C4-2B (cell line): Measurements from ENCODE around the gene TFDP1.

ENCODE experiments used
- H3K27ac ChIP-seq: fragments of 450-650 bp; 2 replicates; pipeline ENCODE4 v1.5.1; 2017
- CTCF ChIP-seq: fragments of 450-650 bp; conservative IDR thresholded peaks from 2 replicates; pipeline ENCODE4 v1.5.1; 2017; ENCODE audit warnings: mild to moderate bottlenecking
- ZFX ChIP-seq: fragments of 450-650 bp; IDR thresholded peaks from 2 replicates; pipeline ENCODE4 v1.6.1; 2017

Gene TFDP1

GRCh38 chr13:113595131-113595530 is 10.6 kb downstream of the TFDP1 start:
- no peak for TF ChIP-seq CTCF
- no peak for TF ChIP-seq ZFX
- no peak overlapping the region for H3K27ac ChIP-seq

- TF ChIP-seq CTCF (no peak), ZFX (no peak)
- no peak overlapping the region for H3K27ac ChIP-seq
Observed at GRCh38 chr13:113596321-113597200, 12.0 kb downstream of the TFDP1 start.

GRCh38 chr13:113597391-113598080 is 13.0 kb downstream of the TFDP1 start:
- TF ChIP-seq CTCF (no peak), ZFX (no peak)

GRCh38 chr13:113598081-113598410 is 13.5 kb downstream of the TFDP1 start:
- H3K27ac ChIP-seq = no peak overlapping the region
- no peak for TF ChIP-seq CTCF
- TF ChIP-seq ZFX = no peak

More at GRCh38 chr13:113597391-113598080, 13.0 kb downstream of the TFDP1 start:
- no peak overlapping the region for H3K27ac ChIP-seq

- no peak overlapping the region for H3K27ac ChIP-seq
- no peak for TF ChIP-seq CTCF
- no peak for TF ChIP-seq ZFX
Observed at GRCh38 chr13:113598481-113598880, 13.9 kb downstream of the TFDP1 start.

GRCh38 chr13:113599391-113599790 is 14.8 kb downstream of the TFDP1 start:
- H3K27ac ChIP-seq = no peak overlapping the region
- TF ChIP-seq CTCF (no peak), ZFX (no peak)
